HepG2 (cell line): ENCODE data around the gene GRAMD1A. TPM values are rescaled to one million over a fixed set of nuclear protein-coding genes. Genes with fewer than 3 reads are reported as not detected.

Source experiments
- ATAC-seq: fragments of 200-7000 bp; cut with Tn5 transposase; 3 replicates; pipeline ENCODE4 v1.9.1; 2020; ENCODE audit warnings: mild to moderate bottlenecking, moderate library complexity
- BruUV-seq: library from RNA; stranded (reverse); fragments of 400-500 nt; replicated peaks from 2 replicates; lab custom pipeline; 2021; lab: Mats Ljungman, UMichigan
- CTCF ChIA-PET: fragments of 300-600 bp; formaldehyde crosslinking; extraction: SDS; loops from one replicate; lab custom pipeline; 2021; ENCODE audit warnings: low total read pairs, inconsistent platforms, low intra/inter-chr PET ratio; lab: Yijun Ruan, JAX
- POLR2A ChIA-PET: fragments of 350-600 bp; sonication (Branson Sonifier 250); formaldehyde crosslinking; loops from one replicate; lab custom pipeline; 2020; ENCODE audit warnings: antibody characterized with exemption, inconsistent platforms; lab: Yijun Ruan, JAX
- DNase-seq: peaks from one replicate; pipeline ENCODE4 v3.0.0-alpha.2; 2015; ENCODE audit warnings: low spot score
- FAIRE-seq: peaks from 3 replicates; lab custom pipeline; 2011; peaks lifted over from hg19 to GRCh38; lab: Jason Lieb, UNC
- H2AFZ ChIP-seq: one replicate; pipeline ENCODE4 v1.6.1; 2011; ENCODE audit warnings: low read length, inconsistent platforms
- H3K27ac ChIP-seq: fragments of 300-600 bp; 3 replicates; pipeline ENCODE4 v1.8.0; 2011; ENCODE audit warnings: mixed run types, mild to moderate bottlenecking, mixed read lengths, low read length, inconsistent platforms; ENCODE audit not compliant: insufficient read depth; ENCODE audit errors: extremely low read length
- H3K27me3 ChIP-seq, 2 experiments: fragments of 200-600 bp in 1 of 2; 2 replicates in 1 of 2; 3 replicates in 1 of 2; pipeline versions ENCODE4 v1.6.0 to v1.8.0; 2011; ENCODE audit warnings: low read length in 2 of 2, mild to moderate bottlenecking in 2 of 2, moderate library complexity in 2 of 2, inconsistent platforms in 1 of 2; ENCODE audit not compliant: insufficient read depth in 2 of 2, control insufficient read depth in 1 of 2
- H3K36me3 ChIP-seq, 2 experiments: fragments of 200-600 bp in 1 of 2; replicated peaks in 1 of 2; 2 replicates in 1 of 2; 3 replicates in 1 of 2; pipeline versions ENCODE4 v1.5.1 to v1.8.0; 2011; ENCODE audit warnings: low read length in 2 of 2, inconsistent platforms in 1 of 2; ENCODE audit not compliant: insufficient read depth in 2 of 2, control insufficient read depth in 1 of 2
- H3K4me1 ChIP-seq: 2 replicates; pipeline ENCODE4 v1.5.1; 2012; ENCODE audit warnings: low read length, inconsistent platforms; ENCODE audit not compliant: insufficient read depth
- H3K4me2 ChIP-seq: 2 replicates; pipeline ENCODE4 v1.6.0; 2011; ENCODE audit warnings: low read depth, low read length, inconsistent platforms
- H3K4me3 ChIP-seq, 3 experiments: fragments of 200-600 bp in 1 of 3; sonication (generic), shearing (Covaris generic) in 1 of 3; replicated peaks in 1 of 3; 2 replicates each; pipeline ENCODE4 v1.5.1; 2011 to 2016; ENCODE audit warnings: low read length in 3 of 3, inconsistent platforms in 2 of 3, low read depth in 2 of 3, mild to moderate bottlenecking in 2 of 3, control low read depth in 1 of 3, mixed read lengths in 1 of 3; ENCODE audit not compliant: insufficient read depth in 1 of 3
- H3K79me2 ChIP-seq: one replicate; pipeline ENCODE4 v1.6.1; 2011; ENCODE audit warnings: low read length, inconsistent platforms; ENCODE audit not compliant: insufficient read depth
- H3K9ac ChIP-seq: 2 replicates; pipeline ENCODE4 v1.6.0; 2011; ENCODE audit warnings: mild to moderate bottlenecking, low read depth, low read length, inconsistent platforms; ENCODE audit not compliant: insufficient read depth
- H3K9me3 ChIP-seq: 2 replicates; pipeline ENCODE4 v1.5.1; 2012; ENCODE audit warnings: mild to moderate bottlenecking, low read length
- H4K20me1 ChIP-seq: 2 replicates; pipeline ENCODE4 v1.6.0; 2011; ENCODE audit warnings: inconsistent platforms, mild to moderate bottlenecking, low read length, moderate library complexity; ENCODE audit not compliant: insufficient read depth
- AGO2 ChIP-seq: fragments of 200-400 bp; formaldehyde crosslinking; optimal IDR thresholded peaks from 2 replicates; pipeline ENCODE3; 2017; ENCODE audit warnings: mild to moderate bottlenecking, low read depth, low read length, moderate library complexity
- CTCF ChIP-seq: sonication (generic); formaldehyde crosslinking; IDR thresholded peaks from 2 replicates; pipeline ENCODE4 v1.5.0; 2020; ENCODE audit warnings: mild to moderate bottlenecking, missing genetic modification reagents, moderate library complexity
- HNRNPLL ChIP-seq: fragments of 200-400 bp; formaldehyde crosslinking; IDR thresholded peaks from 2 replicates; pipeline ENCODE4 v1.6.1; 2017; ENCODE audit warnings: mild to moderate bottlenecking, low read depth, low read length; ENCODE audit not compliant: poor library complexity, severe bottlenecking
- RBM22 ChIP-seq: fragments of 200-400 bp; formaldehyde crosslinking; optimal IDR thresholded peaks from 2 replicates; pipeline ENCODE3; 2017; ENCODE audit warnings: mild to moderate bottlenecking, low read length, moderate library complexity
- STAG1 ChIP-seq: sonication (generic); formaldehyde crosslinking; IDR thresholded peaks from 2 replicates; pipeline ENCODE4 v1.4.0; 2020; ENCODE audit warnings: missing genetic modification reagents
- TFDP2 ChIP-seq: sonication (generic); formaldehyde crosslinking; IDR thresholded peaks from 2 replicates; pipeline ENCODE4 v1.4.0; 2020; ENCODE audit warnings: missing genetic modification reagents
- XRCC5 ChIP-seq: fragments of 200-400 bp; formaldehyde crosslinking; optimal IDR thresholded peaks from 2 replicates; pipeline ENCODE3; 2017; ENCODE audit warnings: mild to moderate bottlenecking, low read length
- ZNF687 ChIP-seq: sonication (generic); formaldehyde crosslinking; IDR thresholded peaks from 2 replicates; pipeline ENCODE4 v1.5.1; 2020; ENCODE audit warnings: mild to moderate bottlenecking, missing genetic modification reagents, moderate library complexity
- WGBS: methylation state at CpG from one replicate; pipeline ENCODE4 v1.1.6; 2017; ENCODE audit warnings: low lambda C conversion rate; 5-methylcytosine and 5-hydroxymethylcytosine counted together
- in situ Hi-C: cut with HindIII; loops from 2 replicates; pipeline ENCODE4 v1.10.0; 2017; ENCODE audit warnings: low pct_unique_long_range_greater_than_20kb; ENCODE audit not compliant: extremely low pct_ligation_motif_present
- intact Hi-C: fragments of 100-400 bp; cut with micrococcal nuclease; formaldehyde crosslinking; loops from one replicate; pipeline ENCODE4 v1.10.0; 2022; ENCODE audit not compliant: unreplicated experiment
- polyA plus RNA-seq, 8 experiments: library from polyadenylated mRNA; depleted of rRNA in 3 of 8; stranded (reverse) in 7 of 8; unstranded in 1 of 8; fragments of >200 nt; fragmentation: Illumina TruSeq in 4 of 8; extraction: Trizol in 4 of 8; gene quantifications; 2 replicates each; pipeline versions ENCODE4 v1.2.1 to v1.2.3, GENCODE V29; 2011 to 2016; ENCODE audit warnings: low read depth in 4 of 8, missing spikeins in 1 of 8, mixed read lengths in 1 of 8; ENCODE audit not compliant: insufficient read depth in 1 of 8
- total RNA-seq, 5 experiments: library from RNA; depleted of rRNA; stranded (reverse); fragments of >200 nt; fragmentation: Illumina TruSeq; extraction: Trizol; gene quantifications; 2 replicates each; pipeline ENCODE4 v1.2.3, GENCODE V29; 2016; ENCODE audit warnings: low read depth in 1 of 5

Gene GRAMD1A
- total and polyA plus RNA-seq, 2 of the 13 experiments (the other 11 are each of a cell fraction or from before 2014, with no cell fraction given), result 14.7 to 181 TPM

GRCh38 chr19:35054626-35055025 is 54.5 kb downstream of the GRAMD1A start:
- Histone ChIP-seq H4K20me1 (peaks cover 41% of the 10 kb centered on the region; the same call in 1 of the 2 replicates), H2AFZ (no peak overlapping the region), H3K79me2 (no peaks in the 10 kb centered on the region), H3K9me3 (no peaks in the 10 kb centered on the region), H3K27ac (no peak overlapping the region), H3K9ac (no peak overlapping the region), H3K4me1 (no peaks in the 10 kb centered on the region), H3K36me3 (peaks cover 18 to 40% of the 10 kb centered on the region in 2 experiments; a peak in 4 of 5 replicates), H3K4me3 (no peak overlapping the region), H3K4me2 (no peak overlapping the region), H3K27me3 (no peaks in the 10 kb centered on the region)
- ChIA-PET CTCF (no interaction called here), POLR2A (interaction anchor here (1.8 to 3.2 kb wide), 2 partner anchors 10 to 12 kb away, joined by 4 to 8 read pairs; partner anchors contain the start of gene HPN)
- 97% methylated on average over 9 of the region's 9 CpGs for WGBS
- intact Hi-C loops, result no loop called here
- TF ChIP-seq AGO2 (peak; percentile 21), TFDP2 (CRISPR knock-in tag) (no peak)
- in situ Hi-C loops, result no loop called here
- BruUV-seq, result no TSS peak
- ATAC-seq, result no peak
- DNase-seq, result no peak
- FAIRE-seq, result no peak

GRCh38 chr19:35055715-35056179 is 55.6 kb downstream of the GRAMD1A start:
- TF ChIP-seq STAG1, result peak; percentile 36
- peak; percentile 72 for TF ChIP-seq RBM22
- TF ChIP-seq XRCC5, result peak; percentile 31
- no peak for TF ChIP-seq HNRNPLL
- peak; percentile 20; the same call in 1 of the 2 replicates for TF ChIP-seq ZNF687
- TF ChIP-seq CTCF (CRISPR knock-in tag), result peak; percentile 61
- TF ChIP-seq, all 625 proteins: peak for 5
- Histone ChIP-seq H3K27me3 (no peaks in the 10 kb centered on the region), H3K4me3 (no peak overlapping the region), H3K36me3 (peaks cover 18 to 32% of the 10 kb centered on the region in 2 experiments; a peak in 4 of 5 replicates), H4K20me1 (peaks cover 38% of the 10 kb centered on the region; the same call in 1 of the 2 replicates), H3K4me1 (no peaks in the 10 kb centered on the region), H3K4me2 (no peak overlapping the region), H3K9me3 (no peaks in the 10 kb centered on the region), H2AFZ (no peak overlapping the region), H3K9ac (no peak overlapping the region), H3K79me2 (no peaks in the 10 kb centered on the region), H3K27ac (no peak overlapping the region)
- DNase-seq, result no peak
- intact Hi-C loops, result no loop called here
- ATAC-seq, result peak; percentile 76
- ChIA-PET CTCF (no interaction called here), POLR2A (interaction anchor here (1.8 kb wide), 1 partner anchor 11 kb away, joined by 4 read pairs; no protein-coding TSS in a partner anchor)
- in situ Hi-C loops, result no loop called here
- 92% methylated on average over 3 of the region's 3 CpGs for WGBS
- no TSS peak for BruUV-seq
- peak; percentile 23 for FAIRE-seq
